Endothelial cell of umbilical vein (primary cell): Measurements from ENCODE around the gene GCGR.

Experiments used
- CTCF ChIP-seq, 2 donors: IDR thresholded peaks; 1 replicate in 1 of 2; 2 replicates in 1 of 2; pipeline ENCODE4 v1.5.1; 2011; ENCODE audit warnings: low read length in 2 of 2, mild to moderate bottlenecking in 2 of 2, moderate library complexity in 2 of 2, control low read depth in 1 of 2, inconsistent platforms in 1 of 2, low read depth in 1 of 2; ENCODE audit not compliant: insufficient read depth in 1 of 2; ENCODE audit errors: extremely low read depth in 1 of 2
- EZH2 ChIP-seq: IDR thresholded peaks from 2 replicates; pipeline ENCODE4 v1.6.1; 2012; ENCODE audit warnings: borderline replicate concordance, low read depth, mild to moderate bottlenecking, moderate library complexity, low read length, inconsistent platforms; ENCODE audit not compliant: severe bottlenecking
- GATA2 ChIP-seq: IDR thresholded peaks from 2 replicates; pipeline ENCODE4 v1.7.0; 2011; ENCODE audit warnings: low read depth, mild to moderate bottlenecking, moderate library complexity, mixed read lengths, low read length; ENCODE audit not compliant: insufficient read length, insufficient read depth
- POLR2A ChIP-seq: IDR thresholded peaks from 2 replicates; pipeline ENCODE4 v1.6.1; 2012; ENCODE audit warnings: low read depth, mild to moderate bottlenecking, control low read depth, low read length
- POLR2AphosphoS5 ChIP-seq: IDR thresholded peaks from 2 replicates; pipeline ENCODE4 v1.6.1; 2012; ENCODE audit warnings: low read depth, mild to moderate bottlenecking, control low read depth, low read length, moderate library complexity; ENCODE audit not compliant: insufficient read depth
- TF ChIP-seq, protein P1 (sequence below): IDR thresholded peaks from 2 replicates; pipeline ENCODE4 v1.6.1; 2011; ENCODE audit not compliant: insufficient read depth, insufficient read length

GRCh38 chr17:81806461-81807209, 2.7 kb downstream of the GCGR start:
- TF ChIP-seq POLR2A (no peak), CTCF (IDR thresholded peaks at IDR 0.05; ENCODE audit: extremely low read depth in 1 of 2, insufficient read depth in 1 of 2, low read depth in 1 of 2, low read length in 2 of 2) (no peak), POLR2AphosphoS5 (no peak), EZH2 (no peak), GATA2 (no peak)
- TF ChIP-seq, protein P1, sequence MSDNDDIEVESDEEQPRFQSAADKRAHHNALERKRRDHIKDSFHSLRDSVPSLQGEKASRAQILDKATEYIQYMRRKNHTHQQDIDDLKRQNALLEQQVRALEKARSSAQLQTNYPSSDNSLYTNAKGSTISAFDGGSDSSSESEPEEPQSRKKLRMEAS: no peak
